ENCODE data around the gene LGR4.

The LGR4 gene

DNA sequence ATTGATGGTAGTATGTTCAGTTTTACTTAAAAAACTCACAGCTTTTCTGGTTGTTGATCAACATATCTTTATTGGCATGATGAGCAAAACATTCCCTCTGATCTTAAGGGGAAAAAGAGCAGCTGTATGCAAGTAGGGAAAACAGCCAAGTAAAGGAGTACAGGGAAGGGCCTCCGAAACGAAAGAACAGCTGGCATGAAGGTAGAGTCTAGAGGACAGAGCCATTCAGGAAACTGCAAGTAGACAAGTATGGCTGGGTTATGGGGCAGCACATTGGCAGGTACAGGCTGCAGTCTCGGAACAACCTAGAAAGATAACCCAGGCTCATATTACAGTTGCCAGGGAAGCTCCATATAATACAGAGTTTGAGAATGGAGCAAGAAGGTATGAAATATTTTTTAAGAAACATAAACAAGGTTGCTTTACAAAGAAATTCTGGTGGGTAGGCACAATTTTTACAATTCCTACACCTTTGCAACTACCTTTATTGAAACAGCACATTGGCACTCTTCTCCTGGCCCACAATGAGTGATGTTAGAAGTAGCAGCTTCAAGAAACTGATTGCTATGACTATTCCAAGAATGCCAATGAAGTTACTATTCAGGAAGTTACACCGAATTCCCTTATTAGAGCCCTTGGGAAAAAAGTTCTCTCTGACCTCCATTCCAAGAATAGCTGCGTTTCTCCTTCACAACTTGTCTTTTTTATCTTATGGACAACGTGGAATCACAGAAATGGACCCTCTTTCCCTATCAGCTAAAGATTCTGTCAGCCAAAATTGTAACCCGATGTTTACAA, 45.2 kb downstream of the LGR4 start:
- H3K36me3 Mint-ChIP-seq: no peaks in the 10 kb centered on the region
- no peak overlapping the region for H3K27ac Mint-ChIP-seq

DNA sequence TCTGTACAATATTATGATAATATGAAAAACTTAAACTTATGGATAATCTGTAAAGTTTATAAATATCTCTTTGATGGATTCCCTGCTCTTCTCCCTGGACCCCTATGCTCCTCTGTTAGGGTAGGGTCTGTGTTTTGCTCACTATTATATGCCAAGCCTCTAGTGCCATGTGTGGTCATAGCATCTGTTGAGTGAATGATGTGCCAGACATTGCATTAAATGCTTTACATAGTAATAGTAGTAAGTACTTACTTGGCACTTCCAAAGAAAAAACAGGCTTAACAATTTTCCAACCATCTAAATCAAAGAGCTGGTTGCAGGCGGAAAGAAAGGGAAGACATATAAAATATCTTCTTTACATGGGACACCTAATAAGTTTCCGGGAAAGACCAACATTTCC, 46.8 kb downstream of the LGR4 start:
- Mint-ChIP-seq H3K4me3 (no peak overlapping the region), H3K27me3 (no peaks in the 10 kb centered on the region), H3K27ac (no peak overlapping the region), H3K36me3 (no peaks in the 10 kb centered on the region), H3K4me1 (no peaks in the 10 kb centered on the region), H3K9me3 (no peaks in the 10 kb centered on the region)

More for the DNA sequence above, 45.2 kb downstream of the LGR4 start:
- Mint-ChIP-seq H3K9me3 (no peaks in the 10 kb centered on the region), H3K4me3 (no peak overlapping the region), H3K27me3 (no peaks in the 10 kb centered on the region), H3K4me1 (no peaks in the 10 kb centered on the region)

DNA sequence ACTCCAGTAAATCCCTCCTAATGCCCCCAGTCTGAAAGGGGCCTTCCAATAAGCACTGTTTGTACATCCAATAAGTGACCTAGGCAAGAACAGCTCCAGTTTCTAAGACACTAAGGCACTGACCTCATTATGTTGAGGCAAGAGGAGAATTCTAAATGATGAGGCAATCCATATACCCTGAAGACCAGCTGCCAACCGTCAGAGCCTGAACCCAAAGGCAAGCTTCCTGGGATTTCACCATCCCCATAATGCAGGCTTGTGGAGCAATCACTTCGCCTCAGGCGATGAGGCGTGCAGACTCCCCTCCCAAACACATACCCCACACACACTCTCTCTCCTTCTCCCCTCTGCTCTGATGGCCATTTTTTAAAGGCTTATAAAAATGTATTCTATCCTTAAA, 49.5 kb downstream of the LGR4 start:
- no peaks in the 10 kb centered on the region for H3K4me1 Mint-ChIP-seq
- H3K36me3 Mint-ChIP-seq: no peaks in the 10 kb centered on the region
- no peak overlapping the region for H3K27ac Mint-ChIP-seq
- no peak overlapping the region for H3K4me3 Mint-ChIP-seq
- no peaks in the 10 kb centered on the region for H3K9me3 Mint-ChIP-seq
- H3K27me3 Mint-ChIP-seq: no peaks in the 10 kb centered on the region

GRCh38 chr11:27421819-27422494, 50.6 kb downstream of the LGR4 start:
- H3K4me1 Mint-ChIP-seq: no peaks in the 10 kb centered on the region
- H3K27me3 Mint-ChIP-seq: no peaks in the 10 kb centered on the region
- H3K9me3 Mint-ChIP-seq: no peaks in the 10 kb centered on the region
- H3K27ac Mint-ChIP-seq: no peak overlapping the region
- H3K36me3 Mint-ChIP-seq: no peaks in the 10 kb centered on the region
- H3K4me3 Mint-ChIP-seq: no peak overlapping the region

GRCh38 chr11:27420722-27421572, 51.6 kb downstream of the LGR4 start:
- Mint-ChIP-seq H3K27me3 (no peaks in the 10 kb centered on the region), H3K36me3 (no peaks in the 10 kb centered on the region), H3K4me3 (no peak overlapping the region), H3K9me3 (no peaks in the 10 kb centered on the region), H3K27ac (no peak overlapping the region), H3K4me1 (no peaks in the 10 kb centered on the region)

GRCh38 chr11:27420217-27420616, 52.4 kb downstream of the LGR4 start:
- Mint-ChIP-seq H3K4me3 (no peak overlapping the region), H3K4me1 (no peaks in the 10 kb centered on the region), H3K36me3 (no peaks in the 10 kb centered on the region), H3K27ac (no peak overlapping the region), H3K27me3 (no peaks in the 10 kb centered on the region), H3K9me3 (no peaks in the 10 kb centered on the region)

GRCh38 chr11:27418356-27418755, 54.2 kb downstream of the LGR4 start:
- H3K27ac Mint-ChIP-seq: no peak overlapping the region
- no peaks in the 10 kb centered on the region for H3K9me3 Mint-ChIP-seq

DNA sequence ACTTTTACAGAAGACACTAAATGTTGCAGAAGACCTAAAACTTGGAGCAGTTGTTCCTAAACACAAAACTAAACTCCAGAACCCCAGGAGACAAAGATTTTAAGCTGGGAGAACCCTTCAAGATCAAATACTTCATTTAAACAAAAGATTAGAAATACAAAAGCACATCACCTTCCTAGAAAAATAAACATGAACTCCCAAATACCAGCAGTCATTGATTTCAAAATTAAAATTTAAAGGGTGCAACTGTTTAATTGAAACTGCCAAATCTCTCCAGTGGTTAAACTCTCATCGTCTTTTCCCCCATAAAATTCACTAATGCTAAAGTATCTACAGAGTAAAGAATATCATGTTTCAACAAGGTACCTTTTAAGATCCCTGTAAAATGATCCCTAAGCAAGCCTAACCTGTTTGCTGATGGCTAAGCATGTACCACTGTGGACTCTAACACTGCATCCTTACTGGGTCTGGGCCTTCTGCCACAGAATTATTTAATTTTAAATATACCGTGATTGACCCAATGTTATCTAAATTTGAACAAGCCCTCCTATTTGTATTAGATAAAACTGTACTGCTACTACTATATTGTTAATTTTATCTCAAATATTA, 55.9 kb downstream of the LGR4 start:
- H3K36me3 Mint-ChIP-seq: no peaks in the 10 kb centered on the region
- H3K4me3 Mint-ChIP-seq: no peak overlapping the region
- H3K27ac Mint-ChIP-seq: no peak overlapping the region
- no peaks in the 10 kb centered on the region for H3K4me1 Mint-ChIP-seq
- H3K27me3 Mint-ChIP-seq: peaks cover 2% of the 10 kb centered on the region
- H3K9me3 Mint-ChIP-seq: no peaks in the 10 kb centered on the region

More at GRCh38 chr11:27418356-27418755, 54.2 kb downstream of the LGR4 start:
- H3K27me3 Mint-ChIP-seq: peaks cover 2% of the 10 kb centered on the region
- H3K36me3 Mint-ChIP-seq: no peaks in the 10 kb centered on the region
- H3K4me3 Mint-ChIP-seq: no peak overlapping the region
- H3K4me1 Mint-ChIP-seq: no peaks in the 10 kb centered on the region

DNA sequence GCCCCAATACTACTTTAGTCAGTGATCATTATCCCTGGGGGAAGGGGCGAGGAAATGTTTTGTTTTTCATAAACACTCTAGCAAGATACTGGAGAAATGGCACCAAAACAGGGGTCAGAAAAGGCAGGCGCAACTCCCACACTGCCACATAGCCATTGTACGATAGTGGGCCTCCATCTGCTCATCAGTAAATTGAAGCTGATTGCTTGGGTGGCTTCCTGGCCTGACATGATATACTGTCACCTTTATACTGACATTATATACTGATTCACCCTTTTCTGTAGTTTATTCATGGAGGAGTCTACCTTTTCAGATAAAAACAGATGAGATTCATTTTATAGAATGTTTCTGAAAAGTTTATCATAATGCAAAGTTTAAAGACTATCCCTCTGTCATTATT, 57.9 kb downstream of the LGR4 start:
- H3K27ac Mint-ChIP-seq: no peak overlapping the region
- H3K27me3 Mint-ChIP-seq: peaks cover 2% of the 10 kb centered on the region
- H3K4me1 Mint-ChIP-seq: no peaks in the 10 kb centered on the region
- no peaks in the 10 kb centered on the region for H3K9me3 Mint-ChIP-seq
- H3K4me3 Mint-ChIP-seq: no peak overlapping the region
- no peaks in the 10 kb centered on the region for H3K36me3 Mint-ChIP-seq

GRCh38 chr11:27413218-27413617, 59.4 kb downstream of the LGR4 start:
- Mint-ChIP-seq H3K9me3 (no peaks in the 10 kb centered on the region), H3K4me3 (no peak overlapping the region), H3K36me3 (no peaks in the 10 kb centered on the region), H3K4me1 (no peaks in the 10 kb centered on the region), H3K27ac (no peak overlapping the region), H3K27me3 (peaks cover 2% of the 10 kb centered on the region)

DNA sequence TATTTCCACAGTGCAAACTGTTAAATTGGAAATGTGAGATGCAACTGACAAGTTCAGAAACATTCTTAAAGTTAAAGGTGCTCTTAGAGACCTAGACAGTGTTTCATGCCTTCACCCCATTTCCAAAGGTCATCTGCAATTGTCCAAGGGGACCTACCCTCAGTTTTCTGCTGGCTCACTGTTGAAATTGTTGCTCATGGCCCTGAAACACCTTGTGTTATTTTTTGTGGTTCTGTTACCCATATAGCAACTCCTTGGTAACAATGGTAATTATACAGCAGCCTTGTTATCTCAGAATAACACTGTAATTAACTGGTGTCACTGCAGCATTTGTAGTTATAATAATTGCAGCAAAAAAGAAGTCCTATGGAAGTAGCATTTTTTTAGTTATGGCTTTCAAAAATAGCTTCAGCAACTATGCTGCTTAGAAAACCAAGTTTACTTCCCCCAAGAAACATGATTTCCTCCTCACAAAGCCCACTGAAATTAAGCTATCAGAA, 60.3 kb downstream of the LGR4 start:
- H3K4me1 Mint-ChIP-seq: no peaks in the 10 kb centered on the region
- H3K4me3 Mint-ChIP-seq: no peak overlapping the region
- peaks cover 2% of the 10 kb centered on the region for H3K27me3 Mint-ChIP-seq
- no peak overlapping the region for H3K27ac Mint-ChIP-seq
- no peaks in the 10 kb centered on the region for H3K36me3 Mint-ChIP-seq
- no peaks in the 10 kb centered on the region for H3K9me3 Mint-ChIP-seq

DNA sequence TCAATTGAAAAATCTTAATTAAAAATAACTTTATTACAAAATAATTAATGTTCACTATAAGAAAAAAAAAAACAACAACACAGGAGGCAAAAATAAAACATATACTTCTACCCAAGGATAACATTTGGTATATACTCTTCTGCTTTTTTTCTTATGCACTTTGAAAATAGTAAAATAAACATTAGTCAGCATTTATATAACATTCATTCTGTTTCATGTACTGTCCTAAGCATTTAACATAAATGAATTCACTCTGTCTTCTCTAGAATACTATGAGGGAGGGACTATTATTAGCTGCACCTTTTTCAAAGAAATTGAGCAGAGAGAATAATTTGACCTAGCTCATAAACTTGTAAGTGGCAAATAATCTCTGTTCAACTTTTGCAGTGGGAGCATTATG, 61.3 kb downstream of the LGR4 start:
- Mint-ChIP-seq H3K27me3 (peaks cover 2% of the 10 kb centered on the region), H3K4me3 (no peak overlapping the region), H3K9me3 (no peaks in the 10 kb centered on the region), H3K4me1 (no peaks in the 10 kb centered on the region), H3K27ac (no peak overlapping the region), H3K36me3 (no peaks in the 10 kb centered on the region)

DNA sequence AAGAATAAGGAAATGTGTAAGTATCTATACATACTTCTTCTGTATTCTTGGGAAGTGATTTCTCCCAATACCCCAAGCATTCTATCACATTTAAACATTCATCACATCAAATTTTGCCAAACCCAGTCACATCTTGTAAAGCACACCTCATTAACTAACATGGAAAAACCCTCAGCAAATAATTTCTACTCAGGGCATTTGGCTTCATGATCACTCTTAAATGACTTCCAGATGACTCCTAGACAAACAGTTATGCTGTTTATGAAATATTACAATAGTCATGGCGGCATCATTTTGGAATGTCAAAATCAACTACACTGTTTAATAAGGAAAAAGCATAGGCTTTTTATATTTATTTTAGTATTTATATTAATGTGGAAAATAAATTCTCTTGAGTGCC, 62.3 kb downstream of the LGR4 start:
- Mint-ChIP-seq H3K4me3 (no peak overlapping the region), H3K36me3 (no peaks in the 10 kb centered on the region), H3K9me3 (no peaks in the 10 kb centered on the region), H3K27ac (no peak overlapping the region), H3K27me3 (peaks cover 2% of the 10 kb centered on the region), H3K4me1 (no peaks in the 10 kb centered on the region)

DNA sequence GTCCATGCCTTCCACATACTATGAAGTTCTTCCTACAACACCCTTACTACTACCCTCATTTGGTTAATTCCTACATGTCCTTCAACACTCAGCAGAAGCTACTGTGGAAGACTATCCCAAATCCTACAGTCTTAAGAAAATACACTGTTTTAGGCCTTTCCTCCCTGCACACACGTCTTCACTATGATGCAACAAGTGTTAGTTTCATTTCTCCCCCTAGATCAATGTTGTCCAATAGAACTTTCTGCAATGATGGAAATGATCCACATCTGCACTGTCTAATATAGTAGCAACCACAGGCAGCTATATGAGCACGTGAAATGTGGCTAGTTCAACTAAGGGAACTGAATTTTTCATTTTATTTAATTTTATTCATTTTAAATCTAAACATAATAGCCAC, 62.8 kb downstream of the LGR4 start:
- Mint-ChIP-seq H3K27me3 (peaks cover 2% of the 10 kb centered on the region), H3K4me3 (no peak overlapping the region), H3K9me3 (no peaks in the 10 kb centered on the region), H3K27ac (no peak overlapping the region), H3K36me3 (no peaks in the 10 kb centered on the region), H3K4me1 (no peaks in the 10 kb centered on the region)

GRCh38 chr11:27409049-27409448, 63.5 kb downstream of the LGR4 start:
- H3K4me1 Mint-ChIP-seq: no peaks in the 10 kb centered on the region
- H3K9me3 Mint-ChIP-seq: no peaks in the 10 kb centered on the region
- H3K36me3 Mint-ChIP-seq: no peaks in the 10 kb centered on the region
- no peak overlapping the region for H3K27ac Mint-ChIP-seq
- H3K27me3 Mint-ChIP-seq: peaks cover 2% of the 10 kb centered on the region
- H3K4me3 Mint-ChIP-seq: no peak overlapping the region

Measured in activated naive CD4-positive, alpha-beta T cell treated with anti-CD3 and anti-CD28 coated beads, Interleukin-2, amount 50 U/mL, for 24 hours (primary cell).